ENCODE results near the gene ZFR2.

GRCh38 chr19:3867971-3868769 lies 668 bp downstream of the ZFR2 start:
- TF ChIP-seq POLR2AphosphoS5 (IDR thresholded peaks at IDR 0.05) (no peak), CTCF (IDR thresholded peaks at IDR 0.05) (no peak), POLR2A (IDR thresholded peaks at IDR 0.05) (no peak)

Data from transverse colon (tissue), 4 donors.